Measurements from ENCODE around the gene CAPNS2.

Gene CAPNS2

DNA sequence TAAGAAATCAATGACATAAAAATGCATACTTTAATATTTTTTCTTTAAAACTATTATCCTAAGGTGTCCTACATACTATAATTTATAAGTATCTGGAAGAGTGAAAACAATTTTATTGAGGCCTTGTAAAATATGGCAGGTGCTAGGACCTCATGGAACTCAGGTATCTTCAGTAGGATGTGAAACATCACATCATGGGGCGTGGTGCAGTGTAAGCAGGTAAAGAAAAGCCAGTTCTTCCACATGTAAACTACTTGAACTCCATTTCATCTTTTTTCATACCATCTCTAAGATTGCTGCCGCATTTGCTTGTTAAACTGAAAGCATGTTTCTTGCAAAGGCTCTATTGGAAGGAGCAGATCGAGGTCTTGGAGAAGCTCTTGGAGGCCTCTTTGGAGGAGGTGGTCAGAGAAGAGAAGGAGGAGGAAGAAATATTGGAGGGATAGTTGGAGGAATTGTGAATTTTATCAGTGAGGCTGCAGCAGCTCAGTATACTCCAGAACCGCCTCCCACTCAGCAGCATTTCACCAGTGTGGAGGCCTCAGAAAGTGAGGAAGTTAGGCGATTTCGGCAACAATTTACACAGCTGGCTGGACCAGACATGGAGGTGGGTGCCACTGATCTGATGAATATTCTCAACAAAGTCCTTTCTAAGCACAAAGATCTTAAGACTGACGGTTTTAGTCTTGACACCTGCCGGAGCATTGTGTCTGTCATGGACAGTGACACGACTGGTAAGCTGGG, at the start of gene CAPNS2:
Gene CAPNS2 (plus strand): TSS at position 253 of the 744 bp plus-strand sequence. CDS start 73 bp downstream, at position 326.
- no peak for DNase-seq

- DNase-seq, result no peak
Observed at GRCh38 chr16:55521792-55522191, 44.7 kb upstream of the CAPNS2 start.

DNA sequence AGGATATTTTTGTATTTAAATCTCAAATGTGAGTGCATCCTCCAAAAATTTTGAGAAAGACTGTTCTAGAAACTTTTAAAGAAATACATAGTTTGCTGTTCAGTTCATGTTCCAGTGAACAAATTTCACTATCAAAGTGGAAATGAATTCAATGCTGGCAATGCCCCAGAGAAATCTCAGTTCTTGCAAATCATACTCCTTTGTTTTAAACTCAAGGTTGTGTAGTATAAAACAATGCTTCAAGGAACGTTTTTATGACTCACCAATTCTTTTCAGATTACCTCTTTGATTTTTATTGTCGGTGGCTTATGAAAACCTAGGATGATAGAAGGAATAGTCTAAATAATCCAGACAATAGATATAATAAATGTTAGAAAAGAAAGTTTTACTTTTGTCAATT, 40.0 kb upstream of the CAPNS2 start:
- no peak for DNase-seq

GRCh38 chr16:55527885-55528284, 38.6 kb upstream of the CAPNS2 start:
- no peak for DNase-seq

- DNase-seq, result no peak
Observed at GRCh38 chr16:55529018-55529417, 37.5 kb upstream of the CAPNS2 start.

DNA sequence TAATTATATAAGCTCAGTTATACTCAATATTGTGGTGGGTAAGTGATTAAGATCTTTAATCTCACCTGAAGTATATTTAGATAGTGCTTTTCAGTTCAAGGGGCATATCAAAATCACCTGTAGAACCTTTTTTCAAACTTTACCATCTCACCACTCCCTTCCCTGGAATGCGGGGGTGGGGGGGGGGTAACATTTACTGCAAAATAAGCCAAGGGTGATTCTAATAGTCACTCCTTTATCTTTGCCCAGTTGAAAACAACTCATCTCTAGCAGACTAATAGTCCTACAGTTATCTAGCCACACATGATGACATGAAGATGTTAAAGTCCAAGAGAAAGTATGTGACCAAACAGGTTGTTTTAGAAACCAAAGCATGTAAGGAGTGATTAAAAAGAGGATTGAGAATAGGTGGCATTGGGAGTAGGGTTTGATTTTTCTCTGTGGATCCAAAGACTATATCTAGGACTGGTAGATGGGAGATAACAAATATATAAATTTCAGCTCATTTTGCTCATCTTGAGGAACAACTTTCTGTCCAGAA, 36.1 kb upstream of the CAPNS2 start:
- DNase-seq, result no peak

DNA sequence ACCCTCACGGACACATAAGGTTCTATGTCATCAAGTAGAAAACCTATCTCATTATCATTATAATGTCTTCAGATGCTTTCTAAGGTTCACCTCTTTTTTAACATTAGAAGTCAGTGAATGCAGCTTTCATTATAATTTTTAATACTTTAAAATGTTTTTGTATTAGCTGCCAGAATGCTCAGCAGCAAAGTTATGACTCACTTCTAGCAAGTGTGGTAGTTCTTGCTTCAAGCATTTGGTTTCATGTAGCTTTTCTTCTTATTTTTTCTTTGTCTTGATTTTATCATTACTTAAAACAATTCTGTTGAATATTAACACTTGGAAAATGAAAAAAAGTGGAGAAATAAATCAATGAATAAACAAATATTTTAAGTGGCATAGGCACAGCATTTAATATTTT, 34.3 kb upstream of the CAPNS2 start:
- no peak for DNase-seq

DNA sequence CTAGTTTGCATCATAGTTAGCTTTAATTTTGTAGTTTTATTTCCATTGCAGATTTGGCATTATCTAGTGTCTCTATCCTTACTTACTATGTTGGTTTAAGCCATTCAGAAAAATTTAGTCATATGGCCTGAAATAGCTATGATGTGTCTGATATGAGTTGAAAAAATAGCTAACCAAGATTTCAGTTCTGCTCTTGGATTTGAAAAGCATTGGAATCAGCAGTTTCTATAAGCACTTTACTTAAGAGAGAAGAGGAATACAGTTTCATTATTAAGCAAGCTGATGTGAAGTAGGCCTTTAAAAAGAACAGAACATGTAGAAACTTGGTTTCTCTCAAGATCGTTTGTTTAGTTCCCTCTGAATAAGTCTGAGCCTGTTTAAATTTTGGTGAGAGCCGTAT, 31.7 kb upstream of the CAPNS2 start:
- no peak for DNase-seq

DNA sequence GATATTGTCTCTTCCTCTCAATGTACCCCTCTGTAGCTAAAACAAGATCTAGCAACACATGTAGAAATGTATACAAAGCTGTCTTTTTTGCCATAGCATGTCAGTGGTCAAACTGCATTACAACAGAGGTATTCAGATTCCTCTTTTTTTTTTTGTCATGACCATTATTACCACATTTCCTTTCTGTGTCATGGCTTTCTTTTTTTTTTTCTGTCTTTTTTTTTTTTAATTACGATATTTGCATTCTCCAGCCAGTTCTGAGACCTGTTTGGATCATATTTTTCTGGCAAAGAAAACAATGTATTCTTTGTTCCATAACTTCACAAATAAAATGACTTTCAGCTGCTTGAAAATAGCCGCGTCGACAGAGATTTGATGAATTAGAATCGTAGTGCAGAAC, 27.4 kb upstream of the CAPNS2 start:
- DNase-seq, result no peak

- no peak for DNase-seq
Observed at GRCh38 chr16:55539488-55539887, 27.0 kb upstream of the CAPNS2 start.

DNA sequence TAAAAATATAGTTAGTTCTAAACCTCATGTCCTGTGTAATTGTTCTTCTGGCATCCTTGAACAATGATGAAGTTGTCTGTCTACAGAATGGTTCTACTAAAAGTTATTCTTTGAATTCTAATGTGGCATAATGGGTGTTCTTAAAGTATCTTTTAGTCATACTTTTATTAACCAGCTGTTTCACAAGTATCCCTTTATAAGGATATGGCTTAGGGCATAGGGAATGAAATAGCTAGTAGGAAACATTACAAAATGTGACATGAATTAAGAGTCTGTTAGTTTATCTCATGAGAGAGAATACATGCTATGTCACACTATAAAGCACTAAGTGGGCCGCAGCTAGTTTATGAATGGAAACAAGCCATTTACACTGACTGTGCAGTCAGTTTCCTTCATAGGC, 26.3 kb upstream of the CAPNS2 start:
- no peak for DNase-seq

DNA sequence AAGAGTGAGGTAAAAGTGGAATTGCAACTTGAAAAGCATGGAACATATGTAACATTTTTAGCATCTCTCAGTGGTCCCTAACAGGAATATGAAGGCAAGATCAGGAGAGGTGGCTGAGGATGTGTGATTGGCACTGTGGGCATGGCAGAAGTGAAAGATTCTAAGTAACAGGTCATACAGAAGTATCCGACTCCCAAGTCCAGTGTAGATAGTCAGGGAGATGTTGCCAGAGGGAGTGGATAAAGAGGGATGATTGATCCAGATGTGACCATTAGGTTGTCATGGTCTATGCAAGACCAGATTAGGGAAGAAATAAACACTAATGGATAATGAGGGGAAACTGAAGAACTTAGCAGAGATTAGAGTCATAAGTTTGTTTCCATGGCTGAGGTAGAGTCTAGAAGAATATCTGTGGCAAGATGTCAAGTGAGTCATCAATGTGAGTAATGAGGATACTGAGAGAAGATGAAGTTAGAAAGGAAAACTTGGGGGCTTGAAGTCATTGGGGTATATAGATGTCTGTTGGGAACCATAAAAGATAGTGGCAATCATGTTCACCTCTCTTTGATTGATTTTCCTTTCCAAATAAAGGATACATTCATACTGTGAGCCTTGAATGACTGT, 23.9 kb upstream of the CAPNS2 start:
- no peak for DNase-seq

- DNase-seq, result peak; percentile 61
Observed at GRCh38 chr16:55543472-55543871, 23.0 kb upstream of the CAPNS2 start.

DNA sequence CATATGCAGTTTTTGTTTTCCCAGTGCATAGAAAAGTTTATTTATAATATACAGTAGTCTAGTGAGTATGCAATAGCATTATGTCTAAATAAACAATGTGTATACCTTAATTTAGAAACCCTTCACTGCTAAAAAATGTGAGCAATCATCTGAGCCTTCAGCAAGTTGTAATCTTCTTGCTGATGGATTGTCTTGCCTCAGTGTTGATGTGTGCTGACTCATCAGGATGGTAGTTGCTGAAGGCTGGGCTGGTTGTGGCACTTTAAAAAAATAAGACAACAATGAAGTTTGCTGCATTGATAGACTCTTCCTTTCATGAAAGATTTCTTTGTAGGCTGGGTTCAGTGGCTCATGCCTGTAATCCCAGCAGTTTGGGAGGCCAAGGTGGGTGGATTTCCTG, 13.9 kb upstream of the CAPNS2 start:
- DNase-seq, result no peak

DNA sequence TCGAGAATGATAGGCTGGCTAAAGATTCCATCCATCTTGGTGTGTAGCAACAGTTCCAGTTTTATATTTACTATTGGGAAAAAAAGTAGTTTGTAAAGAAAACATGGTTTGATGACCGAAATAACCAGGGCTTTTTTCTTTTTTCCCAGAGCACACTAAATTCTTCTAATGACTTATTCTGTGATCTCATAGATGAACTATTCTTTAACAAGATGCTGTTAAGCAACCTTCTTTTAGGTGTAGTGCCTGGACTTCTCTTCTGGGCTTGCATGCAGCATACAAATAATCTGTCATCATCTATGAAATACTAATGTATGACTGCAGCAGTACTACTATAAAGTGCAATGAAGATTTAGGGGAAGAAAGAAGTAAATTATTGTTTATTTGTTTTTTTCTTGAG, 11.0 kb upstream of the CAPNS2 start:
- DNase-seq, result no peak

DNA sequence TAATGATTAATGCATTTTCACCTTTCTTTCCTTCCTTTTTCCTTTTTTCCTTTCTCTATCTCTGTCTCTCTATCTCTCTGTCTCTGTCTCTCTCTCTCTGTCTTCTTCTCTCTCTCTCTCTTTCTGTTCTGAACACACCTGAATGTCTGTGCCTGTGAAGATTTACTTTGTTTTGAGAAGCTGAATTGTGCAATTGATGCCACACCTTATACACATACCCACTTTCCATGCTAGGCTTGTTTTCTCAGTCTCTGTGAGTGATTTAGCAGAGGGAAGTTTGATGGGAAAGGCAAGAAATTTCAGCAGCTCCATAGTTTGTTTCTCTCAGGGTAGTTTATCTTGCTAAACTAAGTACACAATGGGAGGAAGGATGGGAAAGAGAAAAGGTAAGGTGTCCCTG, 9.3 kb upstream of the CAPNS2 start:
- no peak for DNase-seq

- no peak for DNase-seq
Observed at GRCh38 chr16:55559233-55559632, 7.3 kb upstream of the CAPNS2 start.

DNA sequence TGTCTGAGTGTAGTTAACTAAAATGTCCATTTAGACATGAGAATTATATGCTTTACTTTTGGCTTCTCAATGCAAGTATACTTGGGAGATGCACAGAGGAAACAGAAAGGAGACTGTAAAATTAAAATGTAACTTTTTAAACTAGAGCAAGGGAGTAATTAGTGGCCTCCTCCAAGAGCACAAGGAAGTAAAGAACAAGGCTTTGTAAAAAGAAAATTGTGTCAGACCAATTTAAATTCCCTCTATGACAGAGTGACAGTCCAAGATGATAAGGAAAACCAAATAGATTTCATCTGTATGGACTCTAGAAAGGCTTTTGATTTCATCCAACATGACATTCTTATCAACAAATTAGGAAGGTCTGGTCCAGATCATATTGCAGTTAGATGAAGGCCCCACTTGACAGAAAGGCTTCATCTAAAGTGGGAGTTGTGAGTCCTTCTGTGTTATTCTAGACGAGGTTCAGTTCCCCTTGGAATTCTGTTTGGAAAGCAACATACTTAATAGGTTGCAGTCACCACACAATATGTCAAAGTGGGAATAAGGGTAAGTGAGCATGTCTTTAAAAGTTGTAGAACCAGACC, 6.5 kb upstream of the CAPNS2 start:
- no peak for DNase-seq

- no peak for DNase-seq
Observed at GRCh38 chr16:55561319-55561848, 5.1 kb upstream of the CAPNS2 start.

GRCh38 chr16:55562936-55563335, 3.5 kb upstream of the CAPNS2 start:
- DNase-seq, result no peak

GRCh38 chr16:55563797-55564196, 2.7 kb upstream of the CAPNS2 start:
- DNase-seq, result no peak

GRCh38 chr16:55565086-55565485, 1.4 kb upstream of the CAPNS2 start:
- DNase-seq, result no peak

DNA sequence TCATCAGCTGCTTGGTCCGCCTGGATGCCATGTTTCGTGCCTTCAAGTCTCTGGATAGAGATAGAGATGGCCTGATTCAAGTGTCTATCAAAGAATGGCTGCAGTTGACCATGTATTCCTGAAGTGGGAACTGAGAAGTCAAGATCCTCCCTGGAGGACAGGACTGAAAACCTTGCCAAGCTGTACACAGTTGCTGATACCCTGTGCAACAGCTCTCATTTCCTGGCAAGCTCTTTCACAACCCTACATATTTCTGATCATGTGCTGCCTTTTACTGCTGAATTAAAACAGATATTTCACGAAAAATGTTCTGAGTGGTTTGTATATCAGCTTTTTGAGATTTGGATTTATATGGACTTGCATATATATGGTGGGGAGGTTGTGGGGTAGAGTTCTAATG, 898 bp downstream of the CAPNS2 start:
- DNase-seq, result no peak

DNA sequence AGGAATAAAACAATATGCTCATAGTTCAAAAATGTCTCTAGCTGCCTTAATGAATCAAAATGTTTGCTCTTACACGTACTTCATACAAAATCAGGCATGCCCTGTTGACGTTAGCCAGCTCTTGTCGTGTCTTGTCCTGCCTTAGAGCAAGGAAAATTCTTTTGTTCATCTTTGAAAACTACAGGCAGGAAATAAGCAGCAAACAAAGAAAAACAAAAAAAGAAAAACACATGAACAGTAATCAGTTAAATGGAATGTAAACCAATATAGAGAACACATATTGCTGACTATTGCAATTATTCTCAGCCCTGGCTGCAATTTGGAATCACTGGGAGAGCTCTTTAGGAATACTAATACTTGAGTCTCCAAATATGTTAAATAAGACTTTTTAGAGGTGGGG, 1.7 kb downstream of the CAPNS2 start:
- no peak for DNase-seq
